IMR-90 (cell line): ENCODE measurements around the gene FAS. TPM values are rescaled to one million over a fixed set of nuclear protein-coding genes. Genes with fewer than 3 reads are reported as not detected.

Source experiments
- ATAC-seq: fragments of 200-7000 bp; cut with Tn5 transposase; 2 replicates; pipeline ENCODE4 v1.9.1; 2020; ENCODE audit warnings: low read depth, mild to moderate bottlenecking, moderate library complexity
- BruUV-seq: library from RNA; stranded (reverse); fragments of 400-500 nt; replicated peaks from 2 replicates; lab custom pipeline; 2021; lab: Mats Ljungman, UMichigan
- CTCF ChIA-PET: fragments of 300-600 bp; formaldehyde crosslinking; extraction: SDS; loops from one replicate; lab custom pipeline; 2021; ENCODE audit warnings: antibody characterized with exemption; lab: Yijun Ruan, JAX
- POLR2A ChIA-PET: fragments of 300-600 bp; sonication (Branson Sonifier 250); formaldehyde crosslinking; loops from one replicate; lab custom pipeline; 2022; ENCODE audit warnings: antibody characterized with exemption; ENCODE audit not compliant: unreplicated experiment; lab: Charles Lee
- DNase-seq: peaks from one replicate; pipeline ENCODE4 v3.0.0; 2013
- H2AFZ ChIP-seq: replicated peaks from 2 replicates; pipeline ENCODE3; 2013; ENCODE audit warnings: low read length, mild to moderate bottlenecking; ENCODE audit not compliant: poor library complexity
- H2AK5ac ChIP-seq: 2 replicates; pipeline ENCODE4 v1.6.1; 2013; ENCODE audit warnings: low read depth, low read length, inconsistent platforms
- H2AK9ac ChIP-seq: replicated peaks from 2 replicates; pipeline ENCODE3; 2013; ENCODE audit warnings: mild to moderate bottlenecking, low read depth, low read length, moderate library complexity; ENCODE audit not compliant: poor library complexity
- H2BK120ac ChIP-seq: 2 replicates; pipeline ENCODE4 v1.6.1; 2013; ENCODE audit warnings: low read depth, low read length, inconsistent platforms
- H2BK15ac ChIP-seq: 3 replicates; pipeline ENCODE4 v1.6.1; 2013; ENCODE audit warnings: low read depth, low read length, inconsistent platforms
- H2BK20ac ChIP-seq: 2 replicates; pipeline ENCODE4 v1.6.1; 2013; ENCODE audit warnings: low read depth, mild to moderate bottlenecking, inconsistent platforms, low read length, moderate library complexity
- H2BK5ac ChIP-seq: 2 replicates; pipeline ENCODE4 v1.6.1; 2013; ENCODE audit warnings: mild to moderate bottlenecking, low read depth, low read length, inconsistent platforms; ENCODE audit not compliant: poor library complexity, severe bottlenecking
- H3K14ac ChIP-seq: replicated peaks from 2 replicates; pipeline ENCODE4 v1.6.1; 2013; ENCODE audit warnings: low read depth, low read length, inconsistent platforms
- H3K18ac ChIP-seq: 2 replicates; pipeline ENCODE4 v1.6.1; 2013; ENCODE audit warnings: low read depth, low read length, control low read depth
- H3K23ac ChIP-seq: 2 replicates; pipeline ENCODE4 v1.6.1; 2013; ENCODE audit warnings: low read depth, low read length, inconsistent platforms
- H3K27ac ChIP-seq: 2 replicates; pipeline ENCODE4 v1.5.1; 2013; ENCODE audit warnings: mild to moderate bottlenecking, control low read depth, low read length; ENCODE audit not compliant: insufficient read depth
- H3K27me3 ChIP-seq: 2 replicates; pipeline ENCODE4 v1.6.1; 2013; ENCODE audit warnings: low read length; ENCODE audit not compliant: control insufficient read depth, insufficient read depth
- H3K36me3 ChIP-seq: 2 replicates; pipeline ENCODE4 v1.6.1; 2013; ENCODE audit warnings: low read length, mixed read lengths; ENCODE audit not compliant: control insufficient read depth, insufficient read depth
- H3K4ac ChIP-seq: 2 replicates; pipeline ENCODE4 v1.6.1; 2013; ENCODE audit warnings: low read depth, low read length, inconsistent platforms
- H3K4me1 ChIP-seq: 2 replicates; pipeline ENCODE4 v1.6.1; 2013; ENCODE audit warnings: low read length, mixed read lengths; ENCODE audit not compliant: control insufficient read depth, insufficient read depth
- H3K4me2 ChIP-seq: 2 replicates; pipeline ENCODE4 v1.6.1; 2013; ENCODE audit warnings: low read depth, mild to moderate bottlenecking, control low read depth, low read length, moderate library complexity
- H3K4me3 ChIP-seq: 2 replicates; pipeline ENCODE4 v1.5.1; 2013; ENCODE audit warnings: low read depth, mild to moderate bottlenecking, control low read depth, low read length, moderate library complexity; ENCODE audit not compliant: insufficient read depth
- H3K56ac ChIP-seq: 2 replicates; pipeline ENCODE4 v1.6.1; 2013; ENCODE audit warnings: low read length, inconsistent platforms; ENCODE audit not compliant: insufficient read depth; ENCODE audit errors: extremely low read depth
- H3K79me1 ChIP-seq, 2 experiments: 2 replicates each; pipeline ENCODE4 v1.6.1; 2013; ENCODE audit warnings: low read length in 2 of 2, inconsistent platforms in 1 of 2, low read depth in 1 of 2
- H3K9ac ChIP-seq: 2 replicates; pipeline ENCODE4 v1.6.1; 2013; ENCODE audit warnings: low read depth, low read length, control low read depth
- H3K9me1 ChIP-seq: 2 replicates; pipeline ENCODE4 v1.6.1; 2013; ENCODE audit warnings: low read length, inconsistent platforms; ENCODE audit not compliant: insufficient read depth
- H3K9me3 ChIP-seq: 2 replicates; pipeline ENCODE4 v1.6.1; 2013; ENCODE audit warnings: low read length; ENCODE audit not compliant: control insufficient read depth, insufficient read depth
- H4K20me1 ChIP-seq: 2 replicates; pipeline ENCODE4 v1.6.1; 2013; ENCODE audit warnings: low read length, inconsistent platforms; ENCODE audit not compliant: insufficient read depth
- H4K5ac ChIP-seq: 2 replicates; pipeline ENCODE4 v1.6.1; 2013; ENCODE audit warnings: mild to moderate bottlenecking, low read depth, low read length, control low read depth
- H4K8ac ChIP-seq, 2 experiments: 2 replicates each; pipeline ENCODE4 v1.6.1; 2013; ENCODE audit warnings: low read depth in 2 of 2, low read length in 2 of 2, control low read depth in 1 of 2, inconsistent platforms in 1 of 2
- H4K91ac ChIP-seq: 2 replicates; pipeline ENCODE4 v1.6.1; 2013; ENCODE audit warnings: low read depth, low read length, inconsistent platforms; ENCODE audit not compliant: insufficient read depth
- BHLHE40 ChIP-seq: fragments of 150-350 bp; IDR thresholded peaks from 2 replicates; pipeline ENCODE4 v1.6.1; 2016; ENCODE audit warnings: mild to moderate bottlenecking, low read depth, low read length
- CEBPB ChIP-seq: IDR thresholded peaks from 2 replicates; pipeline ENCODE4 v1.6.1; 2012; ENCODE audit warnings: low read depth, low read length, improper control_type of control experiment
- CHD1 ChIP-seq: IDR thresholded peaks from 2 replicates; pipeline ENCODE4 v1.6.1; 2012; ENCODE audit warnings: low read depth, low read length, improper control_type of control experiment
- FOS ChIP-seq: fragments of 150-350 bp; IDR thresholded peaks from 2 replicates; pipeline ENCODE4 v1.6.1; 2016; ENCODE audit warnings: low read depth, low read length
- MAFK ChIP-seq: IDR thresholded peaks from 2 replicates; pipeline ENCODE4 v1.6.1; 2012; ENCODE audit warnings: low read depth, low read length, improper control_type of control experiment
- MAZ ChIP-seq: IDR thresholded peaks from 2 replicates; pipeline ENCODE4 v1.6.1; 2012; ENCODE audit warnings: low read depth, mild to moderate bottlenecking, low read length, improper control_type of control experiment, moderate library complexity, borderline replicate concordance
- MXI1 ChIP-seq: IDR thresholded peaks from 2 replicates; pipeline ENCODE4 v1.6.1; 2012; ENCODE audit warnings: low read depth, mild to moderate bottlenecking, low read length, moderate library complexity, borderline replicate concordance
- NFE2L2 ChIP-seq: fragments of 150-350 bp; IDR thresholded peaks from 2 replicates; pipeline ENCODE4 v1.6.1; 2016; ENCODE audit warnings: low read depth, mild to moderate bottlenecking, low read length
- POLR2A ChIP-seq: IDR thresholded peaks from 2 replicates; pipeline ENCODE4 v1.6.1; 2012; ENCODE audit warnings: mild to moderate bottlenecking, low read depth, low read length
- RAD21 ChIP-seq: IDR thresholded peaks from 2 replicates; pipeline ENCODE4 v1.6.1; 2012; ENCODE audit warnings: low read length, improper control_type of control experiment
- RFX5 ChIP-seq: IDR thresholded peaks from 2 replicates; pipeline ENCODE4 v1.8.0; 2012; ENCODE audit warnings: low read depth, mild to moderate bottlenecking, low read length, moderate library complexity
- SMC3 ChIP-seq: fragments of 150-350 bp; IDR thresholded peaks from 2 replicates; pipeline ENCODE4 v1.6.1; 2016; ENCODE audit warnings: low read depth, mild to moderate bottlenecking, antibody characterized with exemption, low read length, moderate library complexity
- WGBS, 2 experiments: methylation state at CpG; one replicate each; pipeline versions ENCODE4 v1.1.5 to v1.1.7; 2013; ENCODE audit warnings: missing lambda C conversion rate in 2 of 2; ENCODE audit not compliant: insufficient read length in 1 of 2; ENCODE audit errors: extremely low coverage in 2 of 2; 5-methylcytosine and 5-hydroxymethylcytosine counted together
- dilution Hi-C: fragments of 300-500 bp; cut with HindIII; formaldehyde crosslinking; loops from one replicate; pipeline ENCODE4 v1.14.3; 2018; ENCODE audit warnings: low sequenced_read_pairs; ENCODE audit not compliant: unreplicated experiment
- in situ Hi-C: fragments of 300-500 bp; cut with MboI; formaldehyde crosslinking; loops from 3 replicates; pipeline ENCODE4 v1.14.3; 2019; ENCODE audit warnings: low sequenced_read_pairs, inconsistent platforms, mixed read lengths
- intact Hi-C: fragments of 100-400 bp; cut with micrococcal nuclease; formaldehyde crosslinking; loops from 2 replicates; pipeline ENCODE4 v1.10.0; 2022
- polyA plus RNA-seq, 3 experiments: library from polyadenylated mRNA; depleted of rRNA; stranded (reverse); fragments of >200 nt; gene quantifications; 2 replicates each; pipeline ENCODE4 v1.2.3, GENCODE V29; 2012; ENCODE audit warnings: low replicate concordance in 1 of 3
- total RNA-seq: library from RNA; depleted of rRNA; stranded (reverse); fragments of >200 nt; gene quantifications from 2 replicates; pipeline ENCODE4 v1.2.3, GENCODE V29; 2012
- TF ChIP-seq, protein P1 (sequence below): fragments of 150-350 bp; IDR thresholded peaks from 2 replicates; pipeline ENCODE4 v1.6.1; 2017; ENCODE audit warnings: mild to moderate bottlenecking, antibody characterized with exemption, low read length, low read depth
- TF ChIP-seq, protein P2 (sequence below): fragments of 150-350 bp; IDR thresholded peaks from 2 replicates; pipeline ENCODE4 v1.6.1; 2016; ENCODE audit warnings: low read depth, mild to moderate bottlenecking, low read length, moderate library complexity, borderline replicate concordance
- TF ChIP-seq, protein P3 (sequence below): conservative IDR thresholded peaks from 2 replicates; pipeline ENCODE4 v1.5.1; 2012; ENCODE audit warnings: mild to moderate bottlenecking, low read depth, low read length, improper control_type of control experiment

FAS gene
- total and polyA plus RNA-seq, 2 of the 4 experiments (the other 2 are of a cell fraction), result 34.3 to 53.8 TPM

DNA sequence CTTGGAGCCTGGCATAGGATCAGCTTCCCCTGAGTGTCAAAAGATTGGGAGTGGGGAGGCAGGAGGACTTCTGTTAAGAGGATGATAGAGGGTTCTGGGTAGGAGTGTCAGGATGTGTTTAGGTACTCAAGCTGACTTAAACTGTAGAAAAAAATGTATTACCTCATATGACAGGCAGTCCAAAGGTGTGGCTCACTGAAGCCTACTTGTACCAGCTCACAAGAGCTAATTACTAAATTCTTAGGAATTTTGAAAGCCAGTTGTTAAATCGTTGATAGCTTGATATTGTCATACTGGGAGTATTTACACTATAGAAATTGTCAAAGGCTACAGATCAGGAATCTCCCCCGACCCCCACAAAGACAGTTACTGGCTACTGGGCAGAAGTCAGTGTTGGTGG is 32.1 kb downstream of the FAS start:
- Histone ChIP-seq H3K4me2 (no peak overlapping the region), H3K9me1 (peaks cover 3% of the 10 kb centered on the region; the same call in 1 of the 2 replicates), H3K79me1 (no peaks in the 10 kb centered on the region), H4K8ac (no peak overlapping the region), H3K4me1 (peaks cover 2% of the 10 kb centered on the region; the same call in 1 of the 2 replicates), H2BK5ac (no peak overlapping the region), H3K4me3 (no peak overlapping the region), H3K14ac (no peak overlapping the region), H3K9me3 (peaks cover 2% of the 10 kb centered on the region; the same call in 1 of the 2 replicates), H3K18ac (no peak overlapping the region), H3K9ac (no peak overlapping the region), H3K23ac (no peak overlapping the region), H3K56ac (no peak overlapping the region), H3K36me3 (peaks cover 21% of the 10 kb centered on the region), H2BK120ac (no peak overlapping the region), H2BK15ac (no peak overlapping the region), H3K27me3 (no peaks in the 10 kb centered on the region), H4K20me1 (no peaks in the 10 kb centered on the region), H2BK20ac (no peak overlapping the region), H4K5ac (no peak overlapping the region), H4K91ac (no peak overlapping the region), H3K27ac (no peak overlapping the region), H2AK5ac (no peak overlapping the region), H2AFZ (no peak overlapping the region), H3K4ac (no peak overlapping the region), H2AK9ac (no peak overlapping the region)
- CTCF ChIA-PET, result no interaction called here
- ATAC-seq, result no peak
- no peak for DNase-seq
- in situ Hi-C loops, result loop anchor here (10.0 kb wide), 1 partner anchor 362 kb away; no protein-coding TSS in a partner anchor
- intact Hi-C loops, result no loop called here
- TF ChIP-seq RFX5 (no peak), MXI1 (no peak), FOS (no peak), CHD1 (no peak), CEBPB (no peak), POLR2A (no peak), MAFK (no peak), RAD21 (no peak), SMC3 (no peak), MAZ (no peak), NFE2L2 (no peak), BHLHE40 (no peak)
- TF ChIP-seq, protein P1, sequence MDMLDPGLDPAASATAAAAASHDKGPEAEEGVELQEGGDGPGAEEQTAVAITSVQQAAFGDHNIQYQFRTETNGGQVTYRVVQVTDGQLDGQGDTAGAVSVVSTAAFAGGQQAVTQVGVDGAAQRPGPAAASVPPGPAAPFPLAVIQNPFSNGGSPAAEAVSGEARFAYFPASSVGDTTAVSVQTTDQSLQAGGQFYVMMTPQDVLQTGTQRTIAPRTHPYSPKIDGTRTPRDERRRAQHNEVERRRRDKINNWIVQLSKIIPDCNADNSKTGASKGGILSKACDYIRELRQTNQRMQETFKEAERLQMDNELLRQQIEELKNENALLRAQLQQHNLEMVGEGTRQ, result no peak
- TF ChIP-seq, protein P2, sequence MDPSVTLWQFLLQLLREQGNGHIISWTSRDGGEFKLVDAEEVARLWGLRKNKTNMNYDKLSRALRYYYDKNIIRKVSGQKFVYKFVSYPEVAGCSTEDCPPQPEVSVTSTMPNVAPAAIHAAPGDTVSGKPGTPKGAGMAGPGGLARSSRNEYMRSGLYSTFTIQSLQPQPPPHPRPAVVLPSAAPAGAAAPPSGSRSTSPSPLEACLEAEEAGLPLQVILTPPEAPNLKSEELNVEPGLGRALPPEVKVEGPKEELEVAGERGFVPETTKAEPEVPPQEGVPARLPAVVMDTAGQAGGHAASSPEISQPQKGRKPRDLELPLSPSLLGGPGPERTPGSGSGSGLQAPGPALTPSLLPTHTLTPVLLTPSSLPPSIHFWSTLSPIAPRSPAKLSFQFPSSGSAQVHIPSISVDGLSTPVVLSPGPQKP, result no peak
- TF ChIP-seq, protein P3, sequence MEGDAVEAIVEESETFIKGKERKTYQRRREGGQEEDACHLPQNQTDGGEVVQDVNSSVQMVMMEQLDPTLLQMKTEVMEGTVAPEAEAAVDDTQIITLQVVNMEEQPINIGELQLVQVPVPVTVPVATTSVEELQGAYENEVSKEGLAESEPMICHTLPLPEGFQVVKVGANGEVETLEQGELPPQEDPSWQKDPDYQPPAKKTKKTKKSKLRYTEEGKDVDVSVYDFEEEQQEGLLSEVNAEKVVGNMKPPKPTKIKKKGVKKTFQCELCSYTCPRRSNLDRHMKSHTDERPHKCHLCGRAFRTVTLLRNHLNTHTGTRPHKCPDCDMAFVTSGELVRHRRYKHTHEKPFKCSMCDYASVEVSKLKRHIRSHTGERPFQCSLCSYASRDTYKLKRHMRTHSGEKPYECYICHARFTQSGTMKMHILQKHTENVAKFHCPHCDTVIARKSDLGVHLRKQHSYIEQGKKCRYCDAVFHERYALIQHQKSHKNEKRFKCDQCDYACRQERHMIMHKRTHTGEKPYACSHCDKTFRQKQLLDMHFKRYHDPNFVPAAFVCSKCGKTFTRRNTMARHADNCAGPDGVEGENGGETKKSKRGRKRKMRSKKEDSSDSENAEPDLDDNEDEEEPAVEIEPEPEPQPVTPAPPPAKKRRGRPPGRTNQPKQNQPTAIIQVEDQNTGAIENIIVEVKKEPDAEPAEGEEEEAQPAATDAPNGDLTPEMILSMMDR, result no peak
- no CpG with 5 or more reads among the region's 2 CpGs for WGBS, 2 experiments
- POLR2A ChIA-PET, result interaction anchor here (0.6 kb wide), 1 partner anchor 350 kb away, joined by 23 read pairs; no protein-coding TSS in a partner anchor
- dilution Hi-C loops, result loop anchor here (25.0 kb wide), 1 partner anchor 190 kb away; the partner anchor contains the start of gene CH25H
- no TSS peak for BruUV-seq
